Ovary (tissue), 9 donors: Measurements from ENCODE around the gene HASPIN. TPM values are rescaled to one million over a fixed set of nuclear protein-coding genes. Genes with fewer than 3 reads are reported as not detected.

Experiments used
- DNase-seq, 5 donors: peaks; one replicate each; pipeline ENCODE4 v3.0.0-alpha.2; 2019 to 2020
- H3K27ac ChIP-seq, 2 donors: fragments of 200-600 bp; one replicate each; pipeline versions ENCODE4 v1.5.1 to v1.8.0; 2019 to 2022
- H3K27me3 ChIP-seq: fragments of 200-600 bp; one replicate; pipeline ENCODE4 v1.8.0; 2022
- H3K36me3 ChIP-seq: fragments of 200-600 bp; sonication (generic); one replicate; pipeline ENCODE4 v1.5.1; 2019
- H3K4me1 ChIP-seq: one replicate; pipeline ENCODE4 v1.8.1; 2013; ENCODE audit warnings: mild to moderate bottlenecking, moderate library complexity; ENCODE audit not compliant: insufficient read depth
- H3K4me3 ChIP-seq: fragments of 200-600 bp; sonication (generic); one replicate; pipeline ENCODE4 v1.5.1; 2017
- H3K9me3 ChIP-seq, 2 donors: fragments of 200-600 bp in 1 of 2; sonication (generic) in 1 of 2; one replicate each; pipeline versions ENCODE4 v1.5.1 to v1.8.1; 2013 to 2019; ENCODE audit warnings: mild to moderate bottlenecking in 1 of 2, moderate library complexity in 1 of 2
- EP300 ChIP-seq: sonication (generic); formaldehyde crosslinking; IDR thresholded peaks from one replicate; pipeline ENCODE4 v1.6.1; 2017; ENCODE audit warnings: antibody characterized with exemption
- POLR2A ChIP-seq: fragments of 450-650 bp; IDR thresholded peaks from one replicate; pipeline ENCODE4 v1.6.1; 2017; ENCODE audit warnings: antibody characterized with exemption, mild to moderate bottlenecking, moderate library complexity
- WGBS, 3 donors: extraction: QIAGEN DNeasy Blood & Tissue Kit in 1 of 3; methylation state at CpG; one replicate each; pipeline versions ENCODE4 v1.1.5 to v1.1.7; 2013 to 2017; 5-methylcytosine and 5-hydroxymethylcytosine counted together
- intact Hi-C, 4 donors: fragments of 100-400 bp; cut with DNase I; formaldehyde crosslinking; loops; one replicate each; pipeline versions ENCODE4 v1.11.0 to v1.15.1; 2022 to 2023
- polyA plus RNA-seq, 2 donors: library from polyadenylated mRNA; stranded (reverse); fragments of 200-250 nt in 1 of 2; fragments of 350-450 nt in 1 of 2; fragmentation: Illumina TruSeq in 1 of 2; extraction: RNeasy Lipid Tissue Mini Kit (QIAGEN cat#74804) in 1 of 2; gene quantifications; one replicate each; pipeline ENCODE4 v1.2.3, GENCODE V29; 2013 to 2014
- total RNA-seq, 7 donors: library from RNA; depleted of rRNA in 2 of 7; stranded (reverse); fragments of >200 nt in 2 of 7; fragmentation: NEBNext Ultra II Directional in 3 of 7; extraction: Animal tissue kit (Norgen Biotek cat#: 25700) in 3 of 7; gene quantifications; one replicate each; pipeline versions ENCODE4 v1.1.0 to v1.2.4, GENCODE V29; 2016 to 2023
- TF ChIP-seq, protein P1 (sequence below), 3 donors: fragments of 450-650 bp in 2 of 3; fragments of 200-600 bp in 1 of 3; IDR thresholded peaks; one replicate each; pipeline versions ENCODE4 v1.5.1 to v1.8.0; 2016 to 2022; ENCODE audit warnings: antibody characterized with exemption in 3 of 3, mild to moderate bottlenecking in 1 of 3
- donor health status: DM: no; HTN: no; CAD: no; lungs with moderate emphysema.
- donor health status: DM: no; HTN: no; CAD: no.
- donor health status: Bipolar disorder and iron deficiency.
- donor health status: DM: yes; HTN: yes; CAD: no.
- donor health status: DM: no; HTN: no; CAD: no.
- donor health status: DM: yes; HTN: yes; CAD: no.

HASPIN gene
- total and polyA plus RNA-seq, 9 donors = 0.10 to 0.92 (median 0.25) TPM; not detected in 1

DNA sequence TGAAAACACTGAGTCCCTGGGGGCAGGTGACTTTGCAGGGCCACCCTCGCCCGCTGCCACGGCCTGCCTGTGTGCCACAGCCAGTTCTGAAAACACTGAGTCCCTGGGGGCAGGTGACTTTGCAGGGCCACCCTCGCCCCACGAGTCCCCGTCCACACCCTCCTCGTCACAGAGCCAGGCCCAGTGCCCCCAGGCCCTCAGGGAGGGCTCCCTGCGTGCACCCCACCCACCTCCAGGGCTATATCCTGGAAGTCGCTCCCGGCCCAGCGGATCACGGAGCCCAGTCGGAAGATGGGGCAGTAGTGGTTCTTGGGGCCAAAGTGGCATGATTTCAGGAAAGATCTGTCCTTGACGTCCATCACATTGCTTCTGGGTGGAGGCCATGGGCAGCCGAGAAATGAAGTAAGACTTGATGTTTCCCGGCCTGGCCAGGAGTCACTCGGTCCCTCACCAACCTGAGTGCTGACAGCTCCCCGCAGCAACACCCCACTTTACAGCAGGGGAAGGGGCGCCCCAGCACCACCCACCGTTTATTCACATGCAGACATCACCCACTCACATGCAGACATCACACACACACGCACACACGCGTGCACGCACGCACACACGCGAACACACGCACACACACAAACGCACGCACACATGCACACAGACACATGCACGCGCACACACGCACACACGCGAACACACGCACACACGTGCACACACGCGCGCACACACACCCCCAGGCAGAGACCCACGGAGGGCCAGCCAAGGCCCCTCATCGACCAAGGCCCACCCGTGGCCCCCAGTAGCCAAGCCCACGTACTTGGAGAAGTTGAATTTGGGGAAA lies 34.2 kb upstream of the HASPIN start:
- no peaks in the 10 kb centered on the region for H3K4me1 ChIP-seq
- intact Hi-C loops = no loop called here
- H3K36me3 ChIP-seq = no peaks in the 10 kb centered on the region
- no peaks in the 10 kb centered on the region for H3K27me3 ChIP-seq
- TF ChIP-seq EP300 (no peak), POLR2A (no peak)
- TF ChIP-seq, protein P1, sequence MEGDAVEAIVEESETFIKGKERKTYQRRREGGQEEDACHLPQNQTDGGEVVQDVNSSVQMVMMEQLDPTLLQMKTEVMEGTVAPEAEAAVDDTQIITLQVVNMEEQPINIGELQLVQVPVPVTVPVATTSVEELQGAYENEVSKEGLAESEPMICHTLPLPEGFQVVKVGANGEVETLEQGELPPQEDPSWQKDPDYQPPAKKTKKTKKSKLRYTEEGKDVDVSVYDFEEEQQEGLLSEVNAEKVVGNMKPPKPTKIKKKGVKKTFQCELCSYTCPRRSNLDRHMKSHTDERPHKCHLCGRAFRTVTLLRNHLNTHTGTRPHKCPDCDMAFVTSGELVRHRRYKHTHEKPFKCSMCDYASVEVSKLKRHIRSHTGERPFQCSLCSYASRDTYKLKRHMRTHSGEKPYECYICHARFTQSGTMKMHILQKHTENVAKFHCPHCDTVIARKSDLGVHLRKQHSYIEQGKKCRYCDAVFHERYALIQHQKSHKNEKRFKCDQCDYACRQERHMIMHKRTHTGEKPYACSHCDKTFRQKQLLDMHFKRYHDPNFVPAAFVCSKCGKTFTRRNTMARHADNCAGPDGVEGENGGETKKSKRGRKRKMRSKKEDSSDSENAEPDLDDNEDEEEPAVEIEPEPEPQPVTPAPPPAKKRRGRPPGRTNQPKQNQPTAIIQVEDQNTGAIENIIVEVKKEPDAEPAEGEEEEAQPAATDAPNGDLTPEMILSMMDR (IDR thresholded peaks at IDR 0.05) = no peak
- H3K4me3 ChIP-seq = no peak overlapping the region
- no peaks in the 10 kb centered on the region for H3K9me3 ChIP-seq
- 87 to 91% (median 90%) methylated on average over 37 to 44 of the region's 44 CpGs for WGBS, 3 donors
- no peak overlapping the region for H3K27ac ChIP-seq
- no peak for DNase-seq

DNA sequence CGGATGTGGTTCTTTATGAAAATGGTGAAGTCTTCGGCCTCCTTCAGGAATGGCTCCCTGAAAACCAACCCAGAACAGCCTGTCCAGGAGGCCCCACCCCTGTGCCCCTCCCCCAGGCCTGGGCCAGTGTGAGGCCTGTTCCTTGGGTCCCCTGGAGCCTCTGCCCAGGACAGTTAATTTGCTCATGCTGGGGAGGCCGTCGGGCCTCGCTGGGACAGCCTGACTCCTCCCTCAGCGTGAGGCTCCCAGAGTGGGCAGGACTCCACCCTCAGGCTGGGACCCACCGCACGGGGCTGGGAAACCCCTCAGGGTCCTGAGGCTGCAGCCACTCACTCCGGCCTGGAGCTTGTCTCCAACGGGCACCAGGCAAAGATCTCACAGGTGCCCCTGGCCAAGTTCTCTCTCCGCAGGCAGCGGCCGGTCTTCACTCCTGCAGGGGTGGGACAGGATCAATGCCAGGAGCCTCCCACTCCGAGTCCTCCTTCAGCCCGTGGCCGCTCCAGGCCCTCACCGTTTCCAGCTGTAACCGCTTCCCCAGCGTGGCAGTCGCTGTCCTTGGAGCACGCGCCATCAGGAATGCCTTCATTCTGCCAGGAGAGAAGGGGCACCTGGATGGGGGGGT lies 33.5 kb upstream of the HASPIN start:
- intact Hi-C loops = no loop called here

DNA sequence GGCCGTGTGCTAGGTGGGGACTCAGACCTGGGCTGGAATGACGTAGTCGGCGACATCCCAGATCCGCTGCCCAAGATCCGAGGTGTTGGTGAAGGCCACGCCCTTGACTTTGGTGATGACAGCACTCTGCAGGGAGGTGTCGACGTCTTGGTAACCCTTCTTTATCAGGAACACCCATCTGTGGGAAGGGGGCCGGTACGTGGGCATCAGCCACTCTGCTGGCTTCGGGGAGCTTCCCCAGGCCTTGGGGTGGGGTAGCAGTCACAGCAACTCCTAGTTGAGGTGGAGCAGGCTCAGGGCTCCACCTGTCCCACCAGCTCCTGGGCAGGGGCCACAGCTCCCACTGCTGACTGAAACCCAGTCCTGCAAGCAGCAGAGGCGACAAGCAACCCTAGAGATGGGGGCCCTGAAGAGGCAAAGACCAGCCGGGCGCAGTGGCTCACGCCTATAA lies 32.1 kb upstream of the HASPIN start:
- TF ChIP-seq, protein P1 (IDR thresholded peaks at IDR 0.05) = no peak
- TF ChIP-seq EP300 (no peak), POLR2A (no peak)
- 81 to 86% (median 85%) methylated on average over 16 of the region's 16 CpGs for WGBS, 3 donors
- no peaks in the 10 kb centered on the region for H3K27me3 ChIP-seq
- intact Hi-C loops = no loop called here
- no peak for DNase-seq
- H3K4me1 ChIP-seq = no peaks in the 10 kb centered on the region
- H3K4me3 ChIP-seq = no peak overlapping the region
- no peak overlapping the region for H3K27ac ChIP-seq
- no peaks in the 10 kb centered on the region for H3K9me3 ChIP-seq
- H3K36me3 ChIP-seq = no peaks in the 10 kb centered on the region

More for the DNA sequence above, 33.5 kb upstream of the HASPIN start:
- no peak for DNase-seq
- no peaks in the 10 kb centered on the region for H3K27me3 ChIP-seq
- no peaks in the 10 kb centered on the region for H3K4me1 ChIP-seq
- TF ChIP-seq POLR2A (no peak), EP300 (no peak)
- TF ChIP-seq, protein P1 (IDR thresholded peaks at IDR 0.05) = no peak
- H3K9me3 ChIP-seq = no peaks in the 10 kb centered on the region
- WGBS, 3 donors = 34 to 43% (median 41%) methylated on average over 17 to 22 of the region's 22 CpGs
- H3K27ac ChIP-seq = no peak overlapping the region
- no peaks in the 10 kb centered on the region for H3K36me3 ChIP-seq
- no peak overlapping the region for H3K4me3 ChIP-seq

DNA sequence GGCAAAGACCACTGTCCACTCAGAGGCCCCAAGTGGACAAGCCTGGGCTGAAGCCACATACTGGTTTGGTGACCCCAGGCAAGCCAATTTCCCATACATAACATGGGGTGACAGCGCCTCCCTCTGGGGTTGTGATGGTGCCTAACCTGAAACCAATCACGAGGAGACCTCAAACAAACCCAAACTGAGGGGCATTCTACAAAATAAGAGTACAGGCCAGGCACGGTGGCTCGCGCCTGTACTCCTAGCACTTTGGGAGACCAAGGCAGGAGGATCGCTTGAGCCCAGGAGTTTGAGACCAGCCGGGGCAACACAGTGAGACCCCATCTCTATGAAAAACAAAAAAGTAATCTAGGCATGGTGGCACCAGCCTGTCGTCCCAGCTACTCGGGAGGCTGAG lies 31.4 kb upstream of the HASPIN start:
- H3K4me3 ChIP-seq = no peak overlapping the region
- no peak for DNase-seq
- H3K27ac ChIP-seq = no peak overlapping the region
- H3K36me3 ChIP-seq = no peaks in the 10 kb centered on the region
- TF ChIP-seq EP300 = no peak
- TF ChIP-seq, protein P1 (IDR thresholded peaks at IDR 0.05) = no peak
- no peak for TF ChIP-seq POLR2A
- no peaks in the 10 kb centered on the region for H3K4me1 ChIP-seq
- no peaks in the 10 kb centered on the region for H3K27me3 ChIP-seq
- 80 to 83% (median 81%) methylated on average over 9 of the region's 9 CpGs for WGBS, 3 donors
- H3K9me3 ChIP-seq = no peaks in the 10 kb centered on the region
- intact Hi-C loops = no loop called here
